Measurements from ENCODE around the gene ZNF318. TPM values are rescaled to one million over a fixed set of nuclear protein-coding genes. Genes with fewer than 3 reads are reported as not detected.

Gene ZNF318
- polyA plus RNA-seq, 1 donor from 2014 or later = 11.7 TPM

DNA sequence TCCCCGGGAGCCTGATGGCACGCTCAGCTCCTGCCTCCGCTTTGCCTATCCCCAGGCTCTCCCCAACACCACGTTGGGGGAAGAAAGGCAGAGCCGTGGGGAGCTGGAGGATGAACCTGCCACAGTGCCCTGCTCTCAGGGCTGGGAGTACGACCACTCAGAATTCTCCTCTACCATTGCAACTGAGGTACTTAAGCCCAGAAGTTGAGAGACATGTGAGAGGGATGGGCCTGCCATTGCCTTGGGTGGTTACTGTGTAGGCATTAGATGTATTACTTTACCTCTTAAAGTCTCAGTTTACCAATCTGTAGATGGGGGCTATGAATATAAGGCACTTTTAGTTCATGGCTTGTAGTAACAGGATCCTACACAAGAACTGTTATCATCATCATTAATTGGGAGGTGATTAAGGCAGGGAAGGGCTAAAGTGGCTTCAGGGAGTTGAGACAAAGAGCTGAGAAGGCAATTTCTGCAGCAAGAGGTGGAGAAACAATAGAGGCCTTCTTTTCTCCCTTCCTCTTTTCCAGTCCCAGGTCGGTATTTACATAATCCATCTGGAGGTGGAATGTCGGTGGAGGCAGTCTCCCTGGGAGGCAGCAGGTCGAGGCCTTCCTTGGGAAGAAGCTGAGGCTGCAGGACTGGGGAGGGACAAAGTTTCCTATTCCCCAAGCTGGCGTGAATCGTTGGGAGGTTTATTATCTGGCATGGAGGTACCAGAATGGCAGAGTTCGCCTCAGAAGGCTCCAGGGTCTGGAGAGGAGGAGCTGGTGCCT lies 70.7 kb downstream of the ZNF318 start:
- H3K27ac ChIP-seq (ENCODE audit: low read length) = no peak overlapping the region
- no peak overlapping the region for H2AFZ ChIP-seq (ENCODE audit: low read depth, low read length)
- H3K9me2 ChIP-seq (ENCODE audit: insufficient read depth, low read length) = no peaks in the 10 kb centered on the region
- H3K9me3 ChIP-seq (ENCODE audit: low read length) = no peaks in the 10 kb centered on the region
- H3K9ac ChIP-seq (ENCODE audit: low read length) = no peak overlapping the region
- H3F3A ChIP-seq (ENCODE audit: insufficient read depth, low read length, poor library complexity, severe bottlenecking) = no peaks in the 10 kb centered on the region
- no peaks in the 10 kb centered on the region for H3K27me3 ChIP-seq (ENCODE audit: insufficient read depth, low read depth, low read length)
- no peaks in the 10 kb centered on the region for H3K79me2 ChIP-seq (replicated peaks; ENCODE audit: insufficient read depth, low read length)
- no peak overlapping the region for H3K4me3 ChIP-seq (ENCODE audit: low read length)
- H4K20me1 ChIP-seq (ENCODE audit: insufficient read depth) = no peaks in the 10 kb centered on the region
- TF ChIP-seq EP300 (conservative IDR thresholded peaks at IDR 0.05; ENCODE audit: poor library complexity, severe bottlenecking) (no peak), EZH2 (IDR thresholded peaks at IDR 0.05; ENCODE audit: borderline replicate concordance, insufficient read depth, low read length, poor library complexity, severe bottlenecking) (no peak), SMC3 (conservative IDR thresholded peaks at IDR 0.05; ENCODE audit: poor library complexity) (no peak), CTCF (IDR thresholded peaks at IDR 0.05; ENCODE audit: poor library complexity, severe bottlenecking) (no peak)
- TF ChIP-seq, protein P1, sequence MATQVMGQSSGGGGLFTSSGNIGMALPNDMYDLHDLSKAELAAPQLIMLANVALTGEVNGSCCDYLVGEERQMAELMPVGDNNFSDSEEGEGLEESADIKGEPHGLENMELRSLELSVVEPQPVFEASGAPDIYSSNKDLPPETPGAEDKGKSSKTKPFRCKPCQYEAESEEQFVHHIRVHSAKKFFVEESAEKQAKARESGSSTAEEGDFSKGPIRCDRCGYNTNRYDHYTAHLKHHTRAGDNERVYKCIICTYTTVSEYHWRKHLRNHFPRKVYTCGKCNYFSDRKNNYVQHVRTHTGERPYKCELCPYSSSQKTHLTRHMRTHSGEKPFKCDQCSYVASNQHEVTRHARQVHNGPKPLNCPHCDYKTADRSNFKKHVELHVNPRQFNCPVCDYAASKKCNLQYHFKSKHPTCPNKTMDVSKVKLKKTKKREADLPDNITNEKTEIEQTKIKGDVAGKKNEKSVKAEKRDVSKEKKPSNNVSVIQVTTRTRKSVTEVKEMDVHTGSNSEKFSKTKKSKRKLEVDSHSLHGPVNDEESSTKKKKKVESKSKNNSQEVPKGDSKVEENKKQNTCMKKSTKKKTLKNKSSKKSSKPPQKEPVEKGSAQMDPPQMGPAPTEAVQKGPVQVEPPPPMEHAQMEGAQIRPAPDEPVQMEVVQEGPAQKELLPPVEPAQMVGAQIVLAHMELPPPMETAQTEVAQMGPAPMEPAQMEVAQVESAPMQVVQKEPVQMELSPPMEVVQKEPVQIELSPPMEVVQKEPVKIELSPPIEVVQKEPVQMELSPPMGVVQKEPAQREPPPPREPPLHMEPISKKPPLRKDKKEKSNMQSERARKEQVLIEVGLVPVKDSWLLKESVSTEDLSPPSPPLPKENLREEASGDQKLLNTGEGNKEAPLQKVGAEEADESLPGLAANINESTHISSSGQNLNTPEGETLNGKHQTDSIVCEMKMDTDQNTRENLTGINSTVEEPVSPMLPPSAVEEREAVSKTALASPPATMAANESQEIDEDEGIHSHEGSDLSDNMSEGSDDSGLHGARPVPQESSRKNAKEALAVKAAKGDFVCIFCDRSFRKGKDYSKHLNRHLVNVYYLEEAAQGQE (IDR thresholded peaks at IDR 0.05; ENCODE audit: borderline replicate concordance) = no peak
- H3K4me2 ChIP-seq (ENCODE audit: low read length) = no peak overlapping the region
- no peaks in the 10 kb centered on the region for H3K36me3 ChIP-seq (ENCODE audit: insufficient read depth, low read length)

DNA sequence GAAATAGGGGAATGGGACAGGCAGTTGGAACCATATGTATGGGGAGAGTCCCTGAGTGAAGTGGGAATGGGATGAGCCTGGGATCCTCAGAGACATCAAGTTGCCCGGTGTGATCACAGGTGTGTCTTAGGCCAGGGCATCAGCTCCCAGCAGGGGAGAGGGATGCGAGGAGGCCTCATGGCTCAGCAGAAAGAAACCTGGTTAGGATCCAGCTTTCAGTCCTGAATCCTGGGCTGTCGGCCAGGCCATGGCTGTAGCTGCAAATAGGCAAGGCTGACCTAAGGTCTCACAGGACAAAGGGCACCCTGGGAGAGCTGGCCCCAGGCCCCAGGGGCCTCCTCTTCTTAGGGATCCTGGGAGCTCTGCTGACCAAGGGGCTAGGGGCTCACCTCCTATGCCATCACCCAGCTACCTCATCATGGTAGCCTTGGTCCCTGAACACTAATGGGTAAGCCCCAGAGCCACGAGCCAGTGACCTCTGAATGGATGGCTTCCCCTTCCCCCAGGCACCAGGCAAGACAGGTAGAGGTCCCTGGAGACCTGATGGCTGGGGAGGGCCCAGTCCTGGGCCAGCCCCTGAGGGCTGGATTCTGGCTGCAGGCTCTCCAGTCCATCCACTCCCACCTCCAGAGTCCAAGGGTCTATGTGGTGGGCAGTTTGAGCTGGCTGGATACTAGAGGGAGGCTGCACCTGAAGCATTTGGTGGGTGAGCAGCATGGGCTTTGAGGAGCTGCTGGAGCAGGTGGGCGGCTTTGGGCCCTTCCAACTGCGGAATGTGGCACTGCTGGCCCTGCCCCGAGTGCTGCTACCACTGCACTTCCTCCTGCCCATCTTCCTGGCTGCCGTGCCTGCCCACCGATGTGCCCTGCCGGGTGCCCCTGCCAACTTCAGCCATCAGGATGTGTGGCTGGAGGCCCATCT lies 71.5 kb downstream of the ZNF318 start, which contains the start of gene SLC22A7:
Gene SLC22A7, plus strand, starts transcription at position 617 of the 921 bp plus-strand sequence. Its CDS starts 99 bp downstream, at position 716.
- H3K4me3 ChIP-seq (ENCODE audit: low read length) = no peak within 1 kb of the TSS
- no peaks in the 10 kb centered on the region for H3K79me2 ChIP-seq (replicated peaks; ENCODE audit: insufficient read depth, low read length)
- H2AFZ ChIP-seq (ENCODE audit: low read depth, low read length) = no peak within 1 kb of the TSS
- no peak within 1 kb of the TSS for H3K4me2 ChIP-seq (ENCODE audit: low read length)
- no peaks in the 10 kb centered on the region for H3K27me3 ChIP-seq (ENCODE audit: insufficient read depth, low read depth, low read length)
- TF ChIP-seq EZH2 (IDR thresholded peaks at IDR 0.05; ENCODE audit: borderline replicate concordance, insufficient read depth, low read length, poor library complexity, severe bottlenecking) (no peak), MXI1 (conservative IDR thresholded peaks at IDR 0.05; ENCODE audit: poor library complexity, severe bottlenecking) (no peak), SMC3 (conservative IDR thresholded peaks at IDR 0.05; ENCODE audit: poor library complexity) (no peak), CTCF (IDR thresholded peaks at IDR 0.05; ENCODE audit: poor library complexity, severe bottlenecking) (no peak), RAD21 (conservative IDR thresholded peaks at IDR 0.05) (no peak), POLR2AphosphoS5 (IDR thresholded peaks at IDR 0.05) (no peak), EP300 (conservative IDR thresholded peaks at IDR 0.05; ENCODE audit: poor library complexity, severe bottlenecking) (no peak), TAF1 (IDR thresholded peaks at IDR 0.05; ENCODE audit: low read depth) (no peak)
- TF ChIP-seq, protein P1 (IDR thresholded peaks at IDR 0.05; ENCODE audit: borderline replicate concordance) = no peak
- H3K9ac ChIP-seq (ENCODE audit: low read length) = no peak within 1 kb of the TSS
- H4K20me1 ChIP-seq (ENCODE audit: insufficient read depth) = no peaks in the 10 kb centered on the region
- H3K9me2 ChIP-seq (ENCODE audit: insufficient read depth, low read length) = no peaks in the 10 kb centered on the region
- H3K9me3 ChIP-seq (ENCODE audit: low read length) = no peaks in the 10 kb centered on the region
- no peak within 1 kb of the TSS for H3K27ac ChIP-seq (ENCODE audit: low read length)
- no peaks in the 10 kb centered on the region for H3K36me3 ChIP-seq (ENCODE audit: insufficient read depth, low read length)
- H3F3A ChIP-seq (ENCODE audit: insufficient read depth, low read length, poor library complexity, severe bottlenecking) = no peaks in the 10 kb centered on the region

All from neural cell (in vitro differentiated cells).